Stimulated activated CD8-positive, alpha-beta memory T cell treated with anti-CD3 and anti-CD28 coated beads, Interleukin-7, amount 100 ng/mL, for 4 hours (primary cell): ENCODE measurements around the gene IL17B.

Experiments used
- DNase-seq, 2 donors: peaks; one replicate each; pipeline ENCODE4 v3.0.0-alpha.2; 2020; ENCODE audit warnings: low read depth in 2 of 2

The IL17B gene

GRCh38 chr5:149379177-149379761 is at the start of gene IL17B:
IL17B (minus strand) TSS chr5:149379292; CDS start chr5:149379225, 67 bp downstream.
- DNase-seq = no peak

GRCh38 chr5:149428032-149428431 is 48.9 kb upstream of the IL17B start:
- no peak for DNase-seq

- no peak for DNase-seq
Observed at GRCh38 chr5:149427374-149427773, 48.3 kb upstream of the IL17B start.

- DNase-seq = no peak
Observed at GRCh38 chr5:149426931-149427330, 47.8 kb upstream of the IL17B start.

GRCh38 chr5:149425729-149426128 is 46.6 kb upstream of the IL17B start:
- no peak for DNase-seq

- no peak for DNase-seq
Observed at GRCh38 chr5:149424371-149425315, 45.6 kb upstream of the IL17B start.

GRCh38 chr5:149423794-149424268 is 44.7 kb upstream of the IL17B start:
- no peak for DNase-seq

- no peak for DNase-seq
Observed at GRCh38 chr5:149423049-149423793, 44.1 kb upstream of the IL17B start.

GRCh38 chr5:149422366-149423048 is 43.4 kb upstream of the IL17B start:
- no peak for DNase-seq

- no peak for DNase-seq
Observed at GRCh38 chr5:149421834-149422233, 42.7 kb upstream of the IL17B start.

- no peak for DNase-seq
Observed at GRCh38 chr5:149421372-149421685, 42.2 kb upstream of the IL17B start.

GRCh38 chr5:149420545-149421371 is 41.7 kb upstream of the IL17B start:
- DNase-seq = no peak

GRCh38 chr5:149419859-149420544 is 40.9 kb upstream of the IL17B start:
- no peak for DNase-seq

GRCh38 chr5:149419532-149419858 is 40.4 kb upstream of the IL17B start:
- no peak for DNase-seq

GRCh38 chr5:149418910-149419531 is 39.9 kb upstream of the IL17B start:
- DNase-seq = no peak

- DNase-seq = no peak
Observed at GRCh38 chr5:149417711-149418368, 38.7 kb upstream of the IL17B start.

GRCh38 chr5:149416987-149417710 is 38.1 kb upstream of the IL17B start:
- no peak for DNase-seq

- no peak for DNase-seq
Observed at GRCh38 chr5:149415066-149415967, 36.2 kb upstream of the IL17B start.
